Endometrial microvascular endothelial cells (primary cell): ENCODE results near the gene RBM20. TPM values are rescaled to one million over a fixed set of nuclear protein-coding genes. Genes with fewer than 3 reads are reported as not detected.

ENCODE experiments used
- in situ Hi-C: cut with HindIII; loops from 2 replicates; pipeline ENCODE4 v1.10.0; 2017; ENCODE audit warnings: low sequenced_read_pairs, low pct_unique_long_range_greater_than_20kb; ENCODE audit errors: inconsistent ontology term
- total RNA-seq: library from RNA; depleted of rRNA; stranded (reverse); fragments of >200 nt; gene quantifications from one replicate; pipeline ENCODE4 v1.2.3, GENCODE V29; 2015; ENCODE audit errors: inconsistent ontology term

RBM20 gene
- total RNA-seq, 1 donor from 2014 or later = 0.19 TPM

DNA sequence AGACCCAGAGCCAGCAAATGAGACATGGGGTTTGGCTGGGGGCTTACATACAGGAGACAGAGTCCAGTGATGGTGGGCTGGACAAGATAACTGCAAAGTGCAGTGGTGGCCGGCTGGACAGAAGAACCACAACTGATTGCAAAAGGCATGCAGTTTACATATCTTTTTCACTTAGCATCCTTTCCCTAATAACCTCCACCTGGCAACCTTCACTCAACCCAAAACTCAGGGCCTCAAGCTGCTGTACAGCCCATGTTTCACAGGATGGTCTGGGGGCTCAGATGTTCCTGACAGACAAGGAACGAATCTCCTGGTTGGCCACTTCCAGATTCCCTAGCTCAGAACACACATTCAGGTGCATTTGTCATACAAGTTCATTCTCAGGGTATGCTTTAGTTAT is 219.8 kb downstream of the RBM20 start:
- in situ Hi-C loops = loop anchor here (25.0 kb wide), 1 partner anchor 127 kb away; no protein-coding TSS in a partner anchor

DNA sequence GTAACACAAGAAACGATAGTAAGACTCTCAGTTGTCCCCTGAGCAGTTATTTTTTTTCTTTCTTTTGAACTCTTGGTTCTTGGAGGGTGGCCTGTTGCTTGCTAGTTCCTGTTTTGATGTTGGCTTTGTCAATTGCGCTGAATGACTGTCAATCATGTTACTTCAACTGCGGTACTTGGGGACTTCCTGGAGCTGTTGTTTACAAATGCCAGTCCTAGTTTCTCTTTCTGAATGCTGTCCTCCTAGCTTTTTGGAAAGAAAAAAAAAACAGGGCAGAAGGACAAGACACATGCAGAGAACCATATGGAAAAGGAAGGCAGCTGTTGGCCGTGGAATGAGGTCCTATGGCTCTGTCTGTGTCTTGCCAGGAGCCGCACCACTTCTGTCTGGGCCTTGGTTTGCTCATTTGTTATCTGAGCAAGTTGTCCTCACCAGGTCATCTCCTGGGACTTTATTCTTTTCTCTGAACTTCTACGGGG is 220.6 kb downstream of the RBM20 start:
- in situ Hi-C loops = loop anchor here (25.0 kb wide), 1 partner anchor 127 kb away; no protein-coding TSS in a partner anchor

GRCh38 chr10:110865186-110865808 is 221.2 kb downstream of the RBM20 start:
- in situ Hi-C loops = loop anchor here (25.0 kb wide), 1 partner anchor 128 kb away; no protein-coding TSS in a partner anchor

DNA sequence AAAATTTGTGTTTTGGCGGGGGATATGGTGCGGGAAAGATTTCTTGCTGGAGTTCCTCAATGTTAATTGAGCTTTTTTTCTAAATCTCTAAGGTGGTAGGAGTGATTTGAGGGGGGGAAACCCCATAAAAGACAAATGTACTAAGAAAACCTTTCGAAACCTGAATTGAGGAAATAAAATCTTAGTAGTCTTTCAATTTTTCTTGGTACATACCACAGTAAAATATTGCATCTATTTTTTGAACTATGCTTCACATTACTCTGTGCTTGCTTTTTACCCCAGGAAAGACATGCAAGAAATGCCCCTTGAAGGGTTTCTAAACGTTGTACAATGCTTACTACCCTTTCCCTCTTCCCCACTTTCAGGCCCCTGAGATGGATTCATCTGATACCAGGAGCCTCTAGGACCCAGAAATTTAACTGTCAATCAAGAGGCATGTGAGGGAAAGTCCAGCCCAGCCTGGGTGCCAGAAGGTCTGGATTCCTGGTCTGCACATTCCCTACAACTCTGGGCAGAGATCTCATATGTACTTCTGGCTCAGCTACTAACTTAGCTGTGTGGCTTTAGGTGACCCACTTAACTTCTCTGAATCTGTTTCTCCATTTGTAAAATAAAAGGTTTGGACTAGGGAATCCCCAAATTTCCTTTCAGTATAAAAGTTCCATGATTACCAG is 221.8 kb downstream of the RBM20 start:
- in situ Hi-C loops = loop anchor here (25.0 kb wide), 1 partner anchor 129 kb away; no protein-coding TSS in a partner anchor

GRCh38 chr10:110867011-110867806 is 223.1 kb downstream of the RBM20 start:
- in situ Hi-C loops = loop anchor here (25.0 kb wide), 1 partner anchor 130 kb away; no protein-coding TSS in a partner anchor

- in situ Hi-C loops = loop anchor here (25.0 kb wide), 1 partner anchor 131 kb away; no protein-coding TSS in a partner anchor
Measured at GRCh38 chr10:110867807-110868465, 223.8 kb downstream of the RBM20 start.

DNA sequence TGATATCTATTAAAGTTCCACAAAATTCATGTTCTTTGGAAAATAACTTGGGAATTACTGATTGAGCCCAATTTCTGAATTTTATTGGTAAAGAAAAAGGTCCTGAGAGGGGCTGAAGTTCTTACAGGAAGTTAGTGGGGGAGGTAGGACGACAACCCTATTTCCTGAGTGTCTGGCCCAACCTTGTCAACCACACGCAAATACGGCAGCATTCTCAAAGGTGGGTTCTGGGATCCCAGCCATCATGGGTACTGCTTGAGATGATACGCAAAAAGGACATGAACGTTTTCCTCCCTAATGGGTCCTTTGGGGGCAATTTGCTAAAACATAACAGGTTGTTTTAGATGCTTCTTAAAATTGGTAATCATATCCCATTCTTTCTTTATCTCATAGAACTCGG is 224.8 kb downstream of the RBM20 start:
- in situ Hi-C loops = loop anchor here (25.0 kb wide), 1 partner anchor 132 kb away; no protein-coding TSS in a partner anchor

- in situ Hi-C loops = loop anchor here (25.0 kb wide), 1 partner anchor 134 kb away; no protein-coding TSS in a partner anchor
Measured at GRCh38 chr10:110870823-110871297, 226.7 kb downstream of the RBM20 start.

DNA sequence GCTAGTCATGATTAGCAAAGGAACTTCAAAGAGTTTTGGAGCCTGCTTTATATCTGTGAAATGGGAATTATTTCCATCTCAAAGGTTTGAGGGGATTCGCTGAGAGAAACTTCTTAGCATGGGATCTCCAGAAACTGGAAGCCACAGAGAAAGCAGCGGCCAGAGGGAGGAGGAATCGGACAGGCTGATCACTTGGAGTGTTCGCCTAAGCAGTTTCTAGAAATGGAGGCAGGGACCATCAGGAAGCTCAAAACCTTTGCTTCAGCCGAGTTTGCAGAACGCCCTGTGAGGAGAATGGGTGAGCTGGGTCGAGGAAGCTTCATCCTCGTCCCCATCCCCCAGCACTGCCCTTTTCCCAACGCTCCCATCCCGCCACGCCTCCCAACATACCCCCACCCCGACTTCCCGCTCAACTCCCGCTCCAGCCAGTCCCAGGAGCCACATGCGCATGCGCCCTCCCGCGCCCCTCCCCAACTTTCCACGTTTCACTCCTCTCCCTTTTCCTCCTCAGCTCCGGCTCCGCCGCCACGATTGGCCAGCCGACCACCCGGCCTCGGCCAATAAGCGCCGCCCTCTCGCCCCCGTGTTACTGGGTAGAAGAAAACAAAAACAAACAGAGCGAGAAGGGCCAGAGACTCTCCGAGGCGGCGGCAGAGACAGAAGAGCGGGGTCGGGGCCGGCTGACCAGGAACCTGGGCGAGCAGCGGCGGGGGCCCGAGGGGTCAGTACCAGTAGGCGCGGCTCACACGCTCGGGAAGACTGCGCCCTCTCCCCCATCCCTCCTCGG is 227.4 kb downstream of the RBM20 start, which contains the start of gene PDCD4:
Gene PDCD4, plus strand, starts transcription at position 631 of the 787 bp plus-strand sequence. CDS start 4,100 bp downstream, outside the sequence.
- in situ Hi-C loops = loop anchor here (25.0 kb wide), 1 partner anchor 134 kb away; no protein-coding TSS in a partner anchor

- in situ Hi-C loops = loop anchor here (25.0 kb wide), 1 partner anchor 135 kb away; no protein-coding TSS in a partner anchor
Measured at GRCh38 chr10:110872145-110872983, 228.2 kb downstream of the RBM20 start.

GRCh38 chr10:110872984-110873923 is 229.1 kb downstream of the RBM20 start:
- in situ Hi-C loops = loop anchor here (25.0 kb wide), 1 partner anchor 136 kb away; no protein-coding TSS in a partner anchor

- in situ Hi-C loops = loop anchor here (25.0 kb wide), 1 partner anchor 137 kb away; no protein-coding TSS in a partner anchor
Measured at GRCh38 chr10:110873951-110874350, 229.8 kb downstream of the RBM20 start.

GRCh38 chr10:110876000-110876399 is 231.9 kb downstream of the RBM20 start:
- in situ Hi-C loops = no loop called here

DNA sequence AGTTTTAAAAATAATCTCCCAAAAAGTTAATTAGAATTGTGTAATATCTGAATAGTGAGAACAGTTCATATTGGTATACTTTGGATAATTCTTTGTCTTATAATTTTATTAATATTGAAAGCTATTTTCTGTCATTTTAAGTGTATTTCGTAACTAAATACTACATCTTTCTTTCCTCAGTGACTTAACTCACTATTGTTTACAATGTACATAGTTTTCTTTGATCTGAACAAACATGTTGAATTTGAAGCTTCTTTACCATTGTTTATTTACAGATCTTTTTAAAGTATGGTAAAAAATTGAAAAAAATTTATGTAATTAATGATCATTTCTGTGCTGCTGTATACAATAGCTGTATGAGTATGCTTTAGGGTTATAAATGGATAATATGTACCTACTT is 232.7 kb downstream of the RBM20 start:
- in situ Hi-C loops = no loop called here

DNA sequence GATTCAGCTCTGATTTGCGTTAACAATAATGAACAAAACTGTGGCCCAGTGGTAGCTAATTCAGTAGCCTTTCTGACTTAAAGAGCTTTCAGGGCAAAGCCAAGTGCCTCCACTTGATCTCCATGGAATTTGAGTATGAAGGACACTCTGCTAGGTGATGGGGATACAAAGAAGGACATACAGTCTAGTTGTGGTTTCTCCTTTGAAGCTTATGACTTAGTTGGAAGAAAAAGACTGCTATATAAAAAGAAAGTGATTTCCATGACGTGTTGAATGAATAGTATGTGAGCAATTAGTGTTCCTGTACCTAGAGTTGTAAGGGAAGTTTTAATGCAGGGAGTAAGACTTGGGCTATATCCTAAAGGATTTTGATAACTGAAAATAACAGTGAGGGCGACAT is 235.9 kb downstream of the RBM20 start:
- in situ Hi-C loops = no loop called here

- in situ Hi-C loops = no loop called here
Measured at GRCh38 chr10:110881247-110881646, 237.1 kb downstream of the RBM20 start.
